Neural cell (in vitro differentiated cells): ENCODE results near the gene ALK. TPM values are rescaled to one million over a fixed set of nuclear protein-coding genes. Genes with fewer than 3 reads are reported as not detected.

Experiments
- H2AFZ ChIP-seq: fragments of 200-600, 300-800 bp; sonication (generic), shearing (Covaris generic); 2 replicates; pipeline ENCODE4 v1.6.0; 2014; ENCODE audit warnings: low read depth, mild to moderate bottlenecking, antibody characterized with exemption, low read length, moderate library complexity
- H3F3A ChIP-seq: fragments of 200-600 bp; shearing (Covaris generic); 2 replicates; pipeline ENCODE4 v1.6.1; 2016; ENCODE audit warnings: mild to moderate bottlenecking, moderate library complexity, mixed read lengths, antibody characterized with exemption, low read length; ENCODE audit not compliant: insufficient read depth, poor library complexity, severe bottlenecking
- H3K27ac ChIP-seq: fragments of 200-600, 300-800 bp; sonication (generic), shearing (Covaris generic); 2 replicates; pipeline ENCODE4 v1.5.1; 2014; ENCODE audit warnings: mild to moderate bottlenecking, low read length, moderate library complexity
- H3K27me3 ChIP-seq: fragments of 300-800, 200-600 bp; sonication (generic), shearing (Covaris generic); 2 replicates; pipeline ENCODE4 v1.6.0; 2014; ENCODE audit warnings: mild to moderate bottlenecking, low read depth, low read length, moderate library complexity; ENCODE audit not compliant: insufficient read depth
- H3K36me3 ChIP-seq: fragments of 300-800, 200-600 bp; sonication (generic), shearing (Covaris generic); 2 replicates; pipeline ENCODE4 v1.5.1; 2014; ENCODE audit warnings: mild to moderate bottlenecking, antibody characterized with exemption, low read length, moderate library complexity; ENCODE audit not compliant: insufficient read depth
- H3K4me2 ChIP-seq: fragments of 300-800, 200-600 bp; sonication (generic), shearing (Covaris generic); 2 replicates; pipeline ENCODE4 v1.6.0; 2014; ENCODE audit warnings: mild to moderate bottlenecking, low read length
- H3K4me3 ChIP-seq: fragments of 300-800, 200-600 bp; sonication (generic), shearing (Covaris generic); 2 replicates; pipeline ENCODE4 v1.5.1; 2014; ENCODE audit warnings: mild to moderate bottlenecking, low read length, moderate library complexity
- H3K79me2 ChIP-seq: fragments of 200-600 bp; shearing (Covaris generic); replicated peaks from 2 replicates; pipeline ENCODE4 v1.6.0; 2014; ENCODE audit warnings: mild to moderate bottlenecking, low read length, moderate library complexity; ENCODE audit not compliant: insufficient read depth
- H3K9ac ChIP-seq: fragments of 300-800, 200-600 bp; sonication (generic), shearing (Covaris generic); 2 replicates; pipeline ENCODE4 v1.6.1; 2016; ENCODE audit warnings: mild to moderate bottlenecking, low read length, mixed read lengths
- H3K9me2 ChIP-seq: fragments of 200-600 bp; shearing (Covaris generic); 2 replicates; pipeline ENCODE4 v1.6.1; 2016; ENCODE audit warnings: mild to moderate bottlenecking, low read length, mixed read lengths; ENCODE audit not compliant: insufficient read depth
- H3K9me3 ChIP-seq: fragments of 200-600, 300-800 bp; sonication (generic), shearing (Covaris generic); 2 replicates; pipeline ENCODE4 v1.6.1; 2016; ENCODE audit warnings: mild to moderate bottlenecking, mixed run types, low read length, moderate library complexity, mixed read lengths
- H4K20me1 ChIP-seq: fragments of 200-600 bp; shearing (Covaris generic); 2 replicates; pipeline ENCODE4 v1.6.1; 2016; ENCODE audit warnings: mild to moderate bottlenecking, mixed run types; ENCODE audit not compliant: insufficient read depth
- EP300 ChIP-seq: fragments of 450-650 bp; conservative IDR thresholded peaks from 2 replicates; pipeline ENCODE4 v1.6.1; 2014; ENCODE audit warnings: antibody characterized with exemption, mild to moderate bottlenecking, moderate library complexity; ENCODE audit not compliant: poor library complexity, severe bottlenecking
- EZH2 ChIP-seq: fragments of 200-600, 300-800 bp; shearing (Covaris generic), sonication (generic); IDR thresholded peaks from 2 replicates; pipeline ENCODE4 v1.6.1; 2014; ENCODE audit warnings: antibody characterized with exemption, low read length, borderline replicate concordance, mild to moderate bottlenecking; ENCODE audit not compliant: insufficient read depth, poor library complexity, severe bottlenecking
- MXI1 ChIP-seq: fragments of 450-650 bp; conservative IDR thresholded peaks from 2 replicates; pipeline ENCODE4 v1.6.1; 2014; ENCODE audit warnings: antibody characterized with exemption, mild to moderate bottlenecking; ENCODE audit not compliant: poor library complexity, severe bottlenecking
- POLR2AphosphoS5 ChIP-seq: IDR thresholded peaks from 2 replicates; pipeline ENCODE4 v1.6.1; 2012
- RAD21 ChIP-seq: fragments of 450-650 bp; conservative IDR thresholded peaks from 2 replicates; pipeline ENCODE4 v1.6.1; 2014; ENCODE audit warnings: antibody characterized with exemption, mild to moderate bottlenecking, moderate library complexity
- SMC3 ChIP-seq: fragments of 450-650 bp; conservative IDR thresholded peaks from 2 replicates; pipeline ENCODE4 v1.6.1; 2014; ENCODE audit warnings: antibody characterized with exemption, mild to moderate bottlenecking, moderate library complexity; ENCODE audit not compliant: poor library complexity
- TAF1 ChIP-seq: IDR thresholded peaks from 2 replicates; pipeline ENCODE4 v1.6.1; 2012; ENCODE audit warnings: low read depth
- polyA plus RNA-seq: library from polyadenylated mRNA; depleted of rRNA; stranded (reverse); fragments of >200 nt; gene quantifications from 2 replicates; pipeline ENCODE4 v1.2.3, GENCODE V29; 2014
- TF ChIP-seq, protein P1 (sequence below): IDR thresholded peaks from 2 replicates; pipeline ENCODE4 v1.6.1; 2012; ENCODE audit warnings: borderline replicate concordance
- TF ChIP-seq, protein P2 (sequence below): fragments of 450-650 bp; IDR thresholded peaks from 2 replicates; pipeline ENCODE4 v1.5.1; 2014; ENCODE audit warnings: antibody characterized with exemption, mild to moderate bottlenecking, moderate library complexity; ENCODE audit not compliant: poor library complexity, severe bottlenecking

The ALK gene
- polyA plus RNA-seq, 1 donor from 2014 or later: 7.1 TPM

DNA sequence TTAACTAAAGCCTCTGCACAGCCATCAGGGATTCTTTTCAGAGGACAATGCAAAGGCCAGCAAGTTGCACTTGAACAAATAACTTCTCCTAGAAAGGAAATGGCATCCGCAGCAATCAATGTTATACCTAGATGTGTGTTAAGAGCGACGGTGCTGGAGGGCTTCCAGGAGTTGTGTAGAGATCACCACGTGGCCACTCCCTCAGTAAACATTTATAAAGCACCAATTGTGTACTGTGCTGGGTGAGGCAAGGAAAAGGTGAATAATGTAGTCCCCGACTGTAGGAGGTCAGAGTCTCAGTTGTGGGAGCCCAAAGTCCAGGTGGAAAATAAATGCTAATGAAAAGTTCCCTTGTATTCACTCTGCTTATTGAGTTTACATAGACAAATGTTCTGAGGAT is 135.0 kb downstream of the ALK start:
- Histone ChIP-seq H3K79me2 (no peaks in the 10 kb centered on the region), H3K4me3 (no peak overlapping the region), H3K9me3 (no peaks in the 10 kb centered on the region), H3F3A (no peaks in the 10 kb centered on the region), H3K36me3 (no peaks in the 10 kb centered on the region), H4K20me1 (no peaks in the 10 kb centered on the region), H3K9ac (no peak overlapping the region), H2AFZ (no peak overlapping the region), H3K9me2 (no peaks in the 10 kb centered on the region), H3K27ac (no peak overlapping the region), H3K4me2 (no peak overlapping the region), H3K27me3 (no peaks in the 10 kb centered on the region)
- TF ChIP-seq MXI1 (no peak), EZH2 (no peak), SMC3 (no peak), RAD21 (no peak), POLR2AphosphoS5 (no peak), TAF1 (no peak), EP300 (no peak)
- TF ChIP-seq, protein P1, sequence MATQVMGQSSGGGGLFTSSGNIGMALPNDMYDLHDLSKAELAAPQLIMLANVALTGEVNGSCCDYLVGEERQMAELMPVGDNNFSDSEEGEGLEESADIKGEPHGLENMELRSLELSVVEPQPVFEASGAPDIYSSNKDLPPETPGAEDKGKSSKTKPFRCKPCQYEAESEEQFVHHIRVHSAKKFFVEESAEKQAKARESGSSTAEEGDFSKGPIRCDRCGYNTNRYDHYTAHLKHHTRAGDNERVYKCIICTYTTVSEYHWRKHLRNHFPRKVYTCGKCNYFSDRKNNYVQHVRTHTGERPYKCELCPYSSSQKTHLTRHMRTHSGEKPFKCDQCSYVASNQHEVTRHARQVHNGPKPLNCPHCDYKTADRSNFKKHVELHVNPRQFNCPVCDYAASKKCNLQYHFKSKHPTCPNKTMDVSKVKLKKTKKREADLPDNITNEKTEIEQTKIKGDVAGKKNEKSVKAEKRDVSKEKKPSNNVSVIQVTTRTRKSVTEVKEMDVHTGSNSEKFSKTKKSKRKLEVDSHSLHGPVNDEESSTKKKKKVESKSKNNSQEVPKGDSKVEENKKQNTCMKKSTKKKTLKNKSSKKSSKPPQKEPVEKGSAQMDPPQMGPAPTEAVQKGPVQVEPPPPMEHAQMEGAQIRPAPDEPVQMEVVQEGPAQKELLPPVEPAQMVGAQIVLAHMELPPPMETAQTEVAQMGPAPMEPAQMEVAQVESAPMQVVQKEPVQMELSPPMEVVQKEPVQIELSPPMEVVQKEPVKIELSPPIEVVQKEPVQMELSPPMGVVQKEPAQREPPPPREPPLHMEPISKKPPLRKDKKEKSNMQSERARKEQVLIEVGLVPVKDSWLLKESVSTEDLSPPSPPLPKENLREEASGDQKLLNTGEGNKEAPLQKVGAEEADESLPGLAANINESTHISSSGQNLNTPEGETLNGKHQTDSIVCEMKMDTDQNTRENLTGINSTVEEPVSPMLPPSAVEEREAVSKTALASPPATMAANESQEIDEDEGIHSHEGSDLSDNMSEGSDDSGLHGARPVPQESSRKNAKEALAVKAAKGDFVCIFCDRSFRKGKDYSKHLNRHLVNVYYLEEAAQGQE: no peak
- TF ChIP-seq, protein P2, sequence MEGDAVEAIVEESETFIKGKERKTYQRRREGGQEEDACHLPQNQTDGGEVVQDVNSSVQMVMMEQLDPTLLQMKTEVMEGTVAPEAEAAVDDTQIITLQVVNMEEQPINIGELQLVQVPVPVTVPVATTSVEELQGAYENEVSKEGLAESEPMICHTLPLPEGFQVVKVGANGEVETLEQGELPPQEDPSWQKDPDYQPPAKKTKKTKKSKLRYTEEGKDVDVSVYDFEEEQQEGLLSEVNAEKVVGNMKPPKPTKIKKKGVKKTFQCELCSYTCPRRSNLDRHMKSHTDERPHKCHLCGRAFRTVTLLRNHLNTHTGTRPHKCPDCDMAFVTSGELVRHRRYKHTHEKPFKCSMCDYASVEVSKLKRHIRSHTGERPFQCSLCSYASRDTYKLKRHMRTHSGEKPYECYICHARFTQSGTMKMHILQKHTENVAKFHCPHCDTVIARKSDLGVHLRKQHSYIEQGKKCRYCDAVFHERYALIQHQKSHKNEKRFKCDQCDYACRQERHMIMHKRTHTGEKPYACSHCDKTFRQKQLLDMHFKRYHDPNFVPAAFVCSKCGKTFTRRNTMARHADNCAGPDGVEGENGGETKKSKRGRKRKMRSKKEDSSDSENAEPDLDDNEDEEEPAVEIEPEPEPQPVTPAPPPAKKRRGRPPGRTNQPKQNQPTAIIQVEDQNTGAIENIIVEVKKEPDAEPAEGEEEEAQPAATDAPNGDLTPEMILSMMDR: no peak

DNA sequence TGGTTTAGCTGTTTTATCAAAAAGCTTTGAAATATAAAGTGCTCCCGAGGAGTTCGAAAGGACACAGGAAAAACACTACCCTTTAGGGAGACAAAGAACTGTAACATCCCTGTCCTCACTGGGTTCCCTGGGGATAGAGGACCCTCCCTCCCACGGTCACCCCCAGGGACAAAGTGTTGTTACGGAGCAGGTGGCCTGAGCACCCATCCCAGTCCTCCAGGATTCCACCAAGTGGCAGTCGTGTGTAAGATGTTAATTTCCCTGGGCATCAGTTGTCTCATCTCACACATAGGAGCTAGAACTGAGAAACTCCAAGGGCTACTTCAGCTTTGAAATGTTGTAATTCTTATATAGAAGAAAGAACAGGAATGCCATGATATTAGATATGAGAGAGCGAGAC is 137.7 kb downstream of the ALK start:
- H3K4me3 ChIP-seq: no peak overlapping the region
- no peaks in the 10 kb centered on the region for H4K20me1 ChIP-seq
- H3K27ac ChIP-seq: no peak overlapping the region
- H3K4me2 ChIP-seq: no peak overlapping the region
- H3K36me3 ChIP-seq: no peaks in the 10 kb centered on the region
- H3K79me2 ChIP-seq: no peaks in the 10 kb centered on the region
- no peaks in the 10 kb centered on the region for H3K9me2 ChIP-seq
- H3K27me3 ChIP-seq: no peaks in the 10 kb centered on the region
- no peak overlapping the region for H3K9ac ChIP-seq
- H3F3A ChIP-seq: no peaks in the 10 kb centered on the region
- no peaks in the 10 kb centered on the region for H3K9me3 ChIP-seq
- TF ChIP-seq POLR2AphosphoS5: no peak
- TF ChIP-seq, protein P1: no peak
- TF ChIP-seq, protein P2: no peak
- no peak for TF ChIP-seq TAF1
- no peak for TF ChIP-seq EP300
- TF ChIP-seq EZH2: no peak
- TF ChIP-seq RAD21: no peak
- TF ChIP-seq SMC3: no peak
- TF ChIP-seq MXI1: no peak
- H2AFZ ChIP-seq: no peak overlapping the region
